NCI-H2196 (cell line): ENCODE measurements around the gene TMEM266.
"Not testable (repeated sequence)": the region's sequence is repeated elsewhere in the genome, so short reads cannot be mapped to it uniquely, and the experiment has no call there.

ENCODE experiments used
- DNase-seq: peaks from one replicate; lab custom pipeline; 2025; ENCODE audit not compliant: unreplicated experiment; lab: John Stamatoyannopoulos, UW

TMEM266 gene

GRCh38 chr15:76059320-76060117 lies at the start of gene TMEM266:
TMEM266 (plus strand) TSS chr15:76059985; CDS start chr15:76134264, 74,279 bp downstream.
- peak; percentile 69 for DNase-seq

- DNase-seq: no peak
Observed at GRCh38 chr15:76010613-76011012, 49.2 kb upstream of the TMEM266 start.

- no peak for DNase-seq
Observed at GRCh38 chr15:76011627-76012551, 47.9 kb upstream of the TMEM266 start, which contains the start of gene NRG4. NRG4 (minus strand) TSS chr15:76012424; CDS start chr15:76011230, 1,194 bp downstream.

- DNase-seq: not testable (repeated sequence)
Observed at GRCh38 chr15:76013470-76013869, 46.3 kb upstream of the TMEM266 start.

GRCh38 chr15:76024021-76024768 lies 35.6 kb upstream of the TMEM266 start:
- no peak for DNase-seq

- DNase-seq: no peak
Observed at GRCh38 chr15:76032046-76032445, 27.7 kb upstream of the TMEM266 start.

- no peak for DNase-seq
Observed at GRCh38 chr15:76033438-76033837, 26.3 kb upstream of the TMEM266 start.

- no peak for DNase-seq
Observed at GRCh38 chr15:76034111-76034510, 25.7 kb upstream of the TMEM266 start.

- DNase-seq: no peak
Observed at GRCh38 chr15:76035593-76035992, 24.2 kb upstream of the TMEM266 start.

- DNase-seq: no peak
Observed at GRCh38 chr15:76038512-76038911, 21.3 kb upstream of the TMEM266 start.

GRCh38 chr15:76054201-76054600 lies 5.6 kb upstream of the TMEM266 start:
- not testable (repeated sequence) for DNase-seq

GRCh38 chr15:76056931-76057330 lies 2.9 kb upstream of the TMEM266 start:
- no peak for DNase-seq

GRCh38 chr15:76057332-76058000 lies 2.3 kb upstream of the TMEM266 start:
- peak; percentile 30 for DNase-seq

GRCh38 chr15:76058714-76059319 lies 968 bp upstream of the TMEM266 start:
- no peak for DNase-seq

- DNase-seq: no peak
Observed at GRCh38 chr15:76060118-76060989, 569 bp downstream of the TMEM266 start.

- DNase-seq: no peak
Observed at GRCh38 chr15:76061700-76062099, 1.9 kb downstream of the TMEM266 start.

- no peak for DNase-seq
Observed at GRCh38 chr15:76062286-76062685, 2.5 kb downstream of the TMEM266 start.

GRCh38 chr15:76064375-76064774 lies 4.6 kb downstream of the TMEM266 start:
- DNase-seq: no peak

GRCh38 chr15:76065245-76065644 lies 5.5 kb downstream of the TMEM266 start:
- no peak for DNase-seq
